Hepatic stellate cell (primary cell): ENCODE data around the gene SMARCD1.

Experiments used
- DNase-seq: peaks from one replicate; pipeline ENCODE4 v3.0.0; 2011; ENCODE audit warnings: low spot score

Gene SMARCD1

DNA sequence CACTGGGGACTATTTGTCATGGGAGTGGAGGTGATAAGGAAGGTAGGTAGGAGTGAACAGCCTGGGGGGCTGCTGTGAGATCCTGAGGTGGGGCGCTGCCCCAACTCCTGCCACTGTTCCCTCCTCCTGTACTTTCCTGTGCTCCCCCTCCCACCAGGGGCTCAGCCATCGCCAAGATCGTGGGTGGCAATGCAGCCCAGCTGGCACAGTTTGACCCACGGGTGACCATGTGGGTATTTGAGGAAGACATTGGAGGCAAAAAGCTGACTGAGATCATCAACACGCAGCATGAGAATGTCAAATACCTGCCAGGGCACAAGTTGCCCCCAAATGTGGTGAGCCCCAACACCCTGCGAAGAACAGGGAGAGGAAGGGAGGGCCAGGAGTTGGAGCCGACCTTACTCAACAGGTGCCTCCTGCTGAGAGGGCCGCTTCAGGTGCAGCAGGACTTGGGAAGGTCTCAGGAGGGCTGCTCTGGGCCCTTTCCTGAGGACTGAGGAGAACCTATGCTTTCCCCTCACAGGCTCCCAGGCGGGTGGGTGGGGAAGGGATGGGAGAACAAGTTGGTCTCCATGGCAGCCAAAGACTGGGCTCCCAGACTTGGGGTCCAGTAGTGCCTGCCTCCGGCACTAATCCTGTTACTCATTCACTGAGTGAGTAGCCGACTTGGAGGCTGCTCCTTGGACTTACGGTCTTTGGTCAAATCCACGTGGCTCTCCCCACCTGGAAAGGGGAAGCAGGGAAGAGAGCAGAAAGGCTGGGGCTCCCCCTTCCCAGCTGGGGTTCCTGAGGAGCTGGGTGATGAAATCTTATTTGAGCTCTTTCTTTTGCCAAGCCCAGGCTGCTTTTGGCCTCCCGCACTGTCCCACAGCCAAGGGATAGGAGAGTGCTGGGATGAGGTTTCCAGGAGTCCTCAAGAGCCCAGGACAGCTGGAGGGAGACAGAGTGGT lies 19.6 kb downstream of the SMARCD1 start:
- DNase-seq, result no peak

DNA sequence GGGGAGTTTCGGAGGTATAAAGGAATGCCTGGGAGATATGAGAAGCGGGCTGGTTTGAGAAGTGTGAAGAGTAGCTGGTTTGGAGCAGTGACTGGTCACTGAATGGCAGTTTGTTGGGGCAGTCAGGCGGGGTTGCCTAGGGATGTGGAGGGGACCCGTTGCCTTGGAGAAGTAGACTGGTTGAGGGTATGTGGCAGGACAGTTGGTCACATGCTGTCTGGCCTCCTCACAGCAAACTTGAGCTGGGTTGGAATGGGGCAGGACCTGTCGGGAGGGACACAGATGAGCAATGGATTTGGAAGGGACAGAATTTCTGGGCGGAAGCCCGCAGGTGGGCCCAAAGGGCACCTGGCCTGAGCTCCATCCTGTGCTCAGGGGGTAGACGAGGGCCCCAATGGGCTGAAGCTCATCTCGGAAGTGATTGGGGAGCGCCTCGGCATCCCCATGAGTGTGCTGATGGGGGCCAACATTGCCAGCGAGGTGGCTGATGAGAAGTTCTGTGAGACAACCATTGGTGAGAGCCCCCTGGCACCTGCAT lies 20.8 kb downstream of the SMARCD1 start:
- no peak for DNase-seq

DNA sequence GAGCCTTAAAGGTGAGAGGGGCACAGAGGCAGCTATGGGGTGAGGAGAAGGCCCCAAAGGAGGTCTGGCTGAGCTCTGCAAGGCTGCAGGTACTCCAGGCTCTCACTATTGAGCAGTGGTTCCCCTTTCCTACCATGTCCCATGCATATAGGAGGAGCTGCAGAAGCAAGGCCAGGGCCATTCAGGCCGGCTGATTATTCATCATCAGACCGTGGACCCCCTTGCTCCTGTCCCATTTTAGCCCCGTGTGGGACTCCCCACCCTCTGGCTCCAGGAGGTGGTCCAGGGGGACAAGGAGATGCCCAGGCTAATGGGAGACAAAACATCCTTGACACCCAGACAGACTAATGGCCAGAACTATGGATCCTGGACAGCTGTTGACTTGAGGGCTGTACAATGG lies 21.8 kb downstream of the SMARCD1 start:
- no peak for DNase-seq

DNA sequence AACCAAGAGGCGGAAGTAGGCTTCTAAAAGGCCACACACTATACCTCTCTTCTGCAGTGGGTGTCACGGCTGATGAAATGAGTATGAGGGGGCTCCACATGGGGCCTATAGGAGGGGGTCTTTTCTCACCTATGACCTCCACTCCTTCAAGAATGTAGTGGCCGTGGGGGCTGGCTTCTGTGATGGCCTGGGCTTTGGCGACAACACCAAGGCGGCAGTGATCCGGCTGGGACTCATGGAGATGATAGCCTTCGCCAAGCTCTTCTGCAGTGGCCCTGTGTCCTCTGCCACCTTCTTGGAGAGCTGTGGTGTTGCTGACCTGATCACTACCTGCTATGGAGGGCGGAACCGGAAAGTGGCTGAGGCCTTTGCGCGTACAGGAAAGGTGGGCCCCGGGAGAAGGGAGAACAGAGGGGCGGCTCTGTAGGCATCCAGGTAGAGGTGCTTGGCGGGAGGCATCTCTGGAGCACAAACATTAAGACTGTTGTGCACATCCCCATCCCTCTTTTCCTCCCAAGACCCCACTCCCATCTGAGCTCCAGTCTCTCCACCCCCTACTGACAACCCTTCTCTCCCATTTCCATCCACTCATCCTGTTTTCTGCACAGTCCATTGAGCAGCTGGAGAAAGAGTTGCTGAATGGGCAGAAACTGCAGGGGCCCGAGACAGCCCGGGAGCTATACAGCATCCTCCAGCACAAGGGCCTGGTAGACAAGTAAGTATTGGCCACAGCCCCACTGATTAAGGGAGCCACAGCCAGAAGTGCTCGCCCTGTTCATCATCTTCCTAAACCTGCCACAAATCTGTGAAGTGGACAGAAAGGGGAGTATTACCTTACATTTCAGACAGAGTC lies 22.5 kb downstream of the SMARCD1 start:
- DNase-seq, result no peak

DNA sequence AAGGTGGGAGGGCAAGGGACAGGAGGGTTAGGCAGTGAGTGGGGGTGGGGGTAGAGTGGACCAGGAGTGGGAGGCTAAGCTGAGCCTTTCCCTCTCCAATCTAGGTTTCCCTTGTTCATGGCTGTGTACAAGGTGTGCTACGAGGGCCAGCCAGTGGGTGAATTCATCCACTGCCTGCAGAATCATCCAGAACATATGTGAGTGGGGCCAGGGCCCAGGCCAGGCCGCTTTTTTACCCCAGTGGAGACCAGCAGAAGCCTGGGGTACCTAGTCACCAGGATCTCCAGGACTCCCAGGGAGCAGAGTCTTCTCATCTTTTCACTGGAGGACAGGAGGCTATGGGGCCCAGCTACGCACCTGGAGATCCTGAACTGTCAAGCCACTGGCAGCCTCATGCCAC lies 24.2 kb downstream of the SMARCD1 start:
- no peak for DNase-seq

DNA sequence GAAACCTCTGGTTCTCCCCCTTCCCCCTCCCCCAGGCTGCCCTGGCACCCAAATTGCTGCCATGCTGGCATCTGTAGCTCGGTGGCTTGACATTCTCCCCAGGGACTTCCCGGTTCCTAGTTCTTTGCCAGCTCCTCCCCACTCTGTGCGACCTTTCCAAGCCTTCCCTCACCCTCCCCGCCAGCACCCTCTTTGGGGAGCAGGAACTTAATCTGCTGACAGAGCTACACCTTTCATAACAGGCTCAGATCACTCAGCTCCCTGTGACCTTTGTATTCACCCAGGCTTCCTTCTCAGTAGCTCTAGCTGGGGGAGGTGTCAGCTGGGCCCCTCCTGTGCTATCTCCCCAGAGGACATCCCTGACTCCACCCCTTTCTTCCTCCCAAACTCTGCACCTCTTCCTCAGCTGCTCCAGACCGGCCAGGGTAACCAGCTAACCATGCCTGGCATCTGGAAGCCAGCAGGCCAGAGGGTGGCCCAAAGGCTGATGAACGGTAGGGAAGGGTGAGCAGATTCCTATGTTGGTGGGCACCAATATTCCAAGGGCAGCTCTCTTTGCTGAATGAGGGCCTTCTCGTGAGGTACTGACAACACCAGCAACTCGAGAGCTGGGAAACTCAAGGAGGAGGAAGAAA lies 25.1 kb downstream of the SMARCD1 start:
- DNase-seq, result peak; percentile 34

DNA sequence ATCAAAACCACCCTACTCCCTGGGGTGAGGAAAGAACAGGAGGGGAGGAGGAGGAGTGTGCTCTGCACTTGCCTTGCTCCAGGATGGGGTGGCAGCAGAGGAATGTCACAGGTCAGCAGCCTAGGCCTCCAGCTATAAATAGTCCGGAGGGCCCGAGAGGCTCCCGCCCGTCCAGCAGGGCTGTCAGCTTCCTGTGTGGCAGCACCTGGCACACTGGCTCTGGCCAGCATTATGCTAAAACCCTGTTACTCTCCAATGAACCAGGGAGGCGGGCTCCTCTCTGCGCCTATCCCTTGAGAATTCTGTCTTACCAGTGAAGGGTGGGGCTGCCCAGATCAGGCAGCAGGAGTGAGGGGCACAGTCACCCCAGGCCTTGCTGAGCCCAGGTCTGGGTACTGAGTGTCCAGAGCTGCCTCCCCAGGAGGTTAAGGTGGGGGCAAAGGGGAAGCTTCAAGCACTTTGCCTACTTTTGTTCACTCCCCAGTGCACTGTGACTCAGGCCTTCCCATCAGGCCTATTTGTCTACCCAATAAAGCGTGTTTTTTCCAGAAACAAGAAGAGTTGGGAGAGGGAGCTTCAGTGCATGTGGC lies 25.7 kb downstream of the SMARCD1 start:
- DNase-seq, result peak; percentile 62

DNA sequence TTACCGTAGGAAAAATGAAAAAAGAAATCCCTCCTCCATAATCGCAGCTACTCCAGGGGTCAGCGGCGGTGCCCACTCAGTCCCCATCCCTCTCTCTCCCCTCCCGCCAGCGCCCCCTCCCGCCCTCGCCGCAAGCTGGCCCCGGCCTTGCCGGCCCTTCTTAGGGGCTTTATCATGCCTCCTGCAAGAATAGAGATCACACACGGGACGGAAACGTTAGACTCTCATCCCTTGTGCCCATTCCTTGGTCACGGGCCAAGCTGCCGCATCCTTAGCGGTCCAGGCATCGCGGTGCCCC lies 26.2 kb downstream of the SMARCD1 start:
- DNase-seq, result no peak

DNA sequence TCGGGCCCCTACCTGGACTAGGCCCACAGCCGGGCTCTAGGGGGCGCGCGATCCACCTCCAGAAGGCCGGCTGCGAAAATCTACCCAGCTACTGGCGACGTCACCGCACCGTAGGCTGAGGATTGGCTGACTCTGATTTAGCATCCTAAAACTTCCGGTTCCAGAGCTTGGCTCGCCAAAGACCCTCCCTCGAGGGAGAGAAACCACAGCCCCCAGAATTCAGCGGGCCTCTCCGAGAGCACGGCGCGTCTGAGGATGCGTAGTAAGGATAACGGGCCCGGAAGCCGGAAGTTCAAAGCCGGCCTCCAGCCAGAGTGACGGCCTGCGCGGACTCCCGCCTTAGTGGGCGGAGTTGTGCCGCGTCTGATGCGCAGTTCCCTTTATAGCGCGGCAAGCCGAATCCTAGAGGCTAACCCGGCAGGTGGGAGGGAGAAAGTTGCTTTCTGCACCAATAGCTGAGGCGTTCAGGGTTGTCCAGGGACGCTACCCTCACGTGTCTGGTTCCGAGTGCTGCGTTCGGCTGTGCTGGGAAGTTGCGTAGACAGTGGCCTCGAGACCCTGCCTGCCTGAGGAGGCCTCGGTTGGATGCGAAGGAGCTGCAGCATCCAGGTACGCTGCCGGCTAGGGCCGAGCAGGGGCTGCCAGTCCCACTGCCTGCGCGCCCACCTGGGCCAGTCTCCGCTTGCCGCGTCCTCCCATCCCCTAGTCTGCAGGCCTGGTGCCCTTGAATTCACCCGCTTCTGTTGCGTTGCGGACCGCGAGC lies 26.7 kb downstream of the SMARCD1 start, which contains the start of gene COX14:
TSS of gene COX14 (plus strand) at position 544 of the 763 bp plus-strand sequence. CDS start 7,808 bp downstream, outside the sequence.
- DNase-seq, result peak; percentile 99

DNA sequence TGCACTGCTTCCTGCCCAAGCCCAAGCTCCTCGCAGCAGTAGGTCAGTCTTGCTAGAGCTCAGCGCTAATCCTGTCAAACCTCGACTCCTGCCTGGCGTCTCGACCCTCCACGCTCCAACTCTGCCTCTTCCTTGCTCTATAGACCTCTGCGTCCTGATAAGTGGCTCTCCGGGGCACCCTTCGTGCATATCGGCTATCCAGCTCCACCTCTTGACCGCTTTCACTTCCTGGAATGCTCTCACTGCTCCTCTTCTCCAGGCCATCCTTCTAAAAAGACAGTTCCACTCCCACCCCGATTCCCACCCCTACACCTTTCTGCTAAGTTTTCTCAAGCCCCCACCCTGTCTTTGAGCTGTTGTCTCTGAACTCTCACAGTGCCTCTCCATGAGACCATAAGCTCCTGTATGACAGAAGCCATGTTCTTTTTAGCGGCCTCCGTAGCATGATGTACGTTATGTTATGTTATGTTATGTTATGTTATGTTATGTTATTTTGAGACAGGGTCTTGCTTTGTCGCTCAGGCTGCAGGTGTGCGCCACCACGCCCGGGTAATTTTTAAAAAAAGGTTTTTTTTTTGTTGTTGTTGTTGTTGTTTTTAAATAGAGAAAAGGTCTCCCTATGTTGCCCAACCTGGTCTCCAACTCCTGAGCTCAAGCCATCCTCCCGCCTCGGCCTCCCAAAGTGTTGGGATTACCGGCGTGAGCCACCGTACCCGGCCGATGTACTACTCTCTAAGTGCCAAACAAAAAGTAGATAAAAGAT lies 27.5 kb downstream of the SMARCD1 start:
- peak; percentile 61 for DNase-seq

DNA sequence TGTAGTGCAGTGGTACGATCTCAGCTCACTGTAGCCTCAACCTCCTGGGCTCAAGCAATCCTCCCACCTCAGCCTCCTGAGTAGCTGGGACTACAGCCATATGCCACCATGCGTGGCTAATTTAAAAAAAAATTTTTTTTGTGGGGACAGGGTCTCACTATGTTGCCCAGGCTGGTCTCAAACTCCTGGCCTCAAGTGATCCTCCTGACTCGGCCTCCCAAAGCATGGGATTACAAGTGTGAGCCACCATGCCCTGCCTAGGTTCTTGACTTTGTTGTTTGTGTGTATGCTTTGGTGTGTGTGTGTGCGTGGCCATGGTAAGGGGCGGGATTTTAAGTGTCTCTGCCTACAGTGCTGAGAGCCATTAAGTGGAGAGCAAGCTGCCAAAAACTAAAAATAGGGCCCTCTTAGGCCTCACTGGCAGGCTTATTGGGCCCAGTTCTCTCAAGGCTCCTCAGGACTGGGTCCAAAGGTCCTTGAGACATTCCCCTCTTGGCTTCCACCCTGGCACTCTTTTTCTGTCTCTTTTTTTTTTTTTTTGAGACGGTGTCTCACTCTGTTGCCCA lies 32.0 kb downstream of the SMARCD1 start:
- DNase-seq, result no peak

DNA sequence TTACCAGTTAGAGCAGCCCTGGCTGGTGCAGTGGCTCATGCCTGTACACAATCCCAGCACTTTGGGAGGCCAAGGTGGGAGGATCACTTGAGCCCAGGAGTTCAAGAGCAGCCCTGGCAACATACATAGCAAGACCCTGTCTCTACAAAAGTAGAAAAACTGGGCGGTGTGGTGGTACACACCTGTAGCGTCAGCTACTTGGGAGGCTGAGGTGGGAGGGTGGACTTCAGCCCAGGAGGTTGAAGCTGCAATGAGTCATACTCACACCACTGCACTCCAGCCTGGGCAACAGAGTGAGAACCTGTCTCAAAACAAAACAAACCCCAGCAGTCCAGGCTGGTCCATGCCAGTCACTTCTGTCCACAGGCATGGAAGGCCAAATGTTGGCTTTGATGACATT lies 34.2 kb downstream of the SMARCD1 start:
- no peak for DNase-seq

DNA sequence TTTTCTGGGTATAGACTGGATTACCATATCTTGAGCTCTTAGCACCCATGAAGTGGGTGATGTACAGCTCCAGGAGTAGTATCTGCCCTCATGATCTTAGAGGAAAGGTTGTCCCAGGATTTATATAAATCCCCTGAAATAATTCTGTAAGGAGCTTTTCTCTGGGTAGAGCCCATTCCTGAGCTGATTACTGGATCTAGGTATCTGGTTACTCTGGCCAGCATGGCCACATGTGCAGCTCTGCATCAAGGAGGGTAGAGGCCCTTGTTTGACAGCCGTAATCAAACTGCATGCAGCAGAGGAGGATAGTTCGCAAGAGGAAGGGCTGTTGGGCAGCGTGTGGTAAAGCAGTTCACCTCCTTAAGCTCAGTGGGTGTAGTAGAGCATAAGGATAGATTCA lies 35.4 kb downstream of the SMARCD1 start:
- no peak for DNase-seq

DNA sequence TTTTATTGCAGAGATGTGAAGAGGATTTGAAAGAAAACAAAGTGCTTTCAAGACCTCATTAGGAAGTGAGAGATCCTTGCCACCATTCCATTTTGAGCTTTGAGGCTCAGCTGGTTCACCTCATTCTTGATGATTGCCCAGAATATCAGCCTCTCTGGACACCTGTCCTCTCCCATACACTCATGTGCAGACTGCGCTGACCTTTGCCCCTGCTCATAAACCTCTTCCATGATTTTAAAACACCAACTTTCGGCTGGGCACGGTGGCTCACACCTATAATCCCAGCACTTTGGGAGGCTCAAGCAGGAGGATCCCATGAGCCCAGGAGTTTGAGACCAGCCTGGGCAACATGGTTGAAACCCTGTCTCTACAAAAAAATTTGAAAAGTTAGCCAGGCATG lies 35.8 kb downstream of the SMARCD1 start:
- no peak for DNase-seq

DNA sequence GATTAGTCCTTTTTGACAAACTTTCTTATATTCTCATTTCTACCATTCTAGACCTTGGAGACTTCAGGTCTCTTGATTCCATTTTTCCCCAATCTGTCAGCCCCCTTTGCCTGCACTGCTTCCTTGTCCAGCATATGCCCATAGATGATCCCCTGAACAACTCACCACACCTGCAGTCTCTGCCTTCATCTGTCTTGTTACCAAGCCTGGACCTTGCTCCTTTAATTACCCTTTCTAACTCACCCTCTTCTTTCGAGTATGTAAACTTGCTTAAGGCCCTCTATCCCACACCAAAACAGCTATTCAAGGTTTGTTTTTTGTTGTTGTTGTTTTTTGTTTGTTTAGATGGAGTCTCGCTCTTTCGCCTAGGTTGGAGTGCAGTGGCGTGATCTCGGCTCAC lies 36.5 kb downstream of the SMARCD1 start:
- no peak for DNase-seq

DNA sequence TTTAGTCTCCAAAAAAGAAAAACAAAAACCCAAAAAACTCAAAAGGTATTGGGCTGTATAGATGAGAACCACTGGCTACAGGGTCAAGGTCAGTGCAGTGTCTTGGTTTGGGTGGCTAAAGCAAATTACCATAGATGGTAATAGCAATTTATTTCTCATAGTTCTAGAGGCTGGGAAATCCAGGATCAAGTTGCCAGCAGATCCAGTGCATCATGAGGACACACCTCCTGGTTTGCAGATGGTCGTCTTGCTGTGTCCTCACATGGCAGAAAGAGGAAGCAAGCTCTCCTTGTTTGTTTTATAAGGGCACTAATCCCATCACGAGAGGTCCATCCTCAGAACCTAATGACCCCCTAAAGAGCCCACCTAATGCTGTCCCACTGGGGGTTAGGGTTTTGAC lies 38.1 kb downstream of the SMARCD1 start:
- no peak for DNase-seq

DNA sequence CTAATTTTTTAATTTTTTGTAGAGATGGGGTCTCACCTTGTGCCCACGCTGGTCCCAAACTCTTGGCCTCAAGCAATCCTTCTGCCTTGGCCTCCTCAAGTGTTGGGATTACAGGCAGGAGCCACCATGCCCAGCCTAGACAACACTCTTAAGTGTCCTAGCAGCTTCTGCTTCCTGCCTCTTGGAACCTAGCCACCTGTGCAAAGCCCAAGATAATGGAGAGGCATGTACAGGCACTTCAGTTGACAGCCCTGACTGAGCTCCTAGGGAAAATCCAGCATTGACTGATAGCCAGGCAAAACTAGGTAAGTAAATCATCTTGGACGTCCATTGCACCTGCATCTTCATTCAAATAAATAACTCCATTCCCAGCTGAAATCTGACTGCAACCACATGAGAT lies 42.4 kb downstream of the SMARCD1 start:
- no peak for DNase-seq

DNA sequence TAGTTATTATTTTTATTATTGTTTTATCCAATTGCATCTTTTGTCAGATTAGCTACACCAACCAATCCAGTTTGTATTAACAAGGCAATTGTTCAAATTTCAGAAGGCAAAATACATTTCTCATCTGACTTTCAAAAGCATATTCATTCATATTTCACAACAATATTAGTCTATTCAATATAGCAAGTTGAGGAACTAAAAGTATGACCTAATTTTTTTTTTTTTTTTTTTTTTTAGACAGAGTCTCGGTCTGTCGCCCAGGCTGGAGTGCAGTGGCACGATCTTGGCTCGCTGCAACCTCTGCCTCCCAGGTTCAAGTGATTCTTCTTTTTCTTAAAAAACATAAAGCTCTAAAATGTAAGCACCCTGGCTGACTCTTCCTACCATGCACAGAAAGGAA lies 44.1 kb downstream of the SMARCD1 start:
- DNase-seq, result no peak

DNA sequence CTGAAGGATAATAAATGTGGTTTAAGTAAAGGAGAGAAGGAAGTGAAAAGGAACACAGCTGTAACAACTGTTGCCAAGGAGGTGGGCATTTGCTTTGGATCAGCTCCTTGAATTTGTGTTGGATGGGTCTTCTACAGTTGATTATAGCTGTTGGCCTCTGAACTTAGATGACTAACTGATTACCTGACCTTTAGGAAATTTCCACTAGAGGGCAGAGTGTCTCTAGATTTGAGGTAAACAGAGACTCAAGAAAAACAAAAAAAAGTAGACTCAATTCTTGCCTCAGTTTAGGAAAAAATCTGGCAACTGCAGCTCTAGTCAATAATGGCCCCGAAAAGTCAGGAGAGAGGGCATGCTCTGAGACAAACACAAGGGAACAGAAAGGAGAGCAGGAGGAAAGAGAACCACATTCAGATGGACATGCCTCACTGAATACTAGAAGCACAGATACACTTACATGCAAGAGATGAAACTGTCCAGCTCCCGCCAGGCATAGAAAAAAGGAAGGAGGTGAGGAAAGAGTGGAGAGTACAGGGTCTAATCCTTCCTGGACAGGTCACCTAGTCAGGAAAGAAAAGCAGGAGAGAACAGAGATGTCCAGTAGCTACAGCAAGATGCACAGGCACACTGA lies 47.5 kb downstream of the SMARCD1 start:
- DNase-seq, result no peak

DNA sequence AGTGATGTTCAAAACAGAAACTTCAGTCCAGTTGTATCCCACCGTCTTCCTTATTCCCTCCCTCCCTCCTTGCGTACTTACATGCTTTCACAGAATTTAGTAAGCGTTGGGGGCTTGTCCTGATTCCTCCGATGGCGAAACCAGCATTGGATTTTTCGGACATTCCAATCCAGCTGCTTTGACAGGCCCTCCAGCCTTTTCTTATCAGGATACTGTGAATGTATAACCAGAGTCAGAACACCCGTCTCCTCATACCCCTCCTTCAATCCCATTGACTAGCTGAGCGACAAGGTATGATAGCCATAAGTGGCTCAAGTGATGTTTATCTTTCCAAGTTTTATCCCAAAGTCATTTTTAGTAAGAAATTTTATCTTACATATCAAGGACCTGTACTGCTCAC lies 57.9 kb downstream of the SMARCD1 start:
- DNase-seq, result no peak
